Ascending aorta (tissue), 2 donors: ENCODE data around the gene NEDD8. TPM values are rescaled to one million over a fixed set of nuclear protein-coding genes. Genes with fewer than 3 reads are reported as not detected.

Experiments used
- DNase-seq, 2 donors: peaks; one replicate each; pipeline ENCODE4 v3.0.0-alpha.2; 2019; ENCODE audit warnings: low spot score in 2 of 2
- H3K27ac ChIP-seq, 2 donors: fragments of 200-600 bp; sonication (generic); one replicate each; pipeline ENCODE4 v1.5.1; 2016 to 2017; ENCODE audit warnings: mild to moderate bottlenecking in 1 of 2
- H3K27me3 ChIP-seq: fragments of 200-600 bp; sonication (generic); one replicate; pipeline ENCODE4 v1.5.1; 2017
- H3K36me3 ChIP-seq, 2 donors: fragments of 200-600 bp; sonication (generic); one replicate each; pipeline ENCODE4 v1.5.1; 2016
- H3K4me1 ChIP-seq, 2 donors: fragments of 200-600 bp; sonication (generic); one replicate each; pipeline ENCODE4 v1.5.1; 2016 to 2017; ENCODE audit warnings: mild to moderate bottlenecking in 1 of 2
- H3K4me3 ChIP-seq, 2 donors: fragments of 200-600 bp; sonication (generic); one replicate each; pipeline ENCODE4 v1.5.1; 2016 to 2017; ENCODE audit warnings: mild to moderate bottlenecking in 1 of 2
- H3K9me3 ChIP-seq, 2 donors: fragments of 200-600 bp; sonication (generic); one replicate each; pipeline ENCODE4 v1.5.1; 2016
- CTCF ChIP-seq, 3 experiments: fragments of 200-600 bp in 2 of 3; fragments of 450-650 bp in 1 of 3; sonication (generic) in 2 of 3; IDR thresholded peaks; one replicate each; pipeline ENCODE4 v1.5.1; 2016 to 2019; ENCODE audit warnings: antibody characterized with exemption in 3 of 3, mild to moderate bottlenecking in 1 of 3, moderate library complexity in 1 of 3
- intact Hi-C: fragments of 100-400 bp; cut with DNase I; formaldehyde crosslinking; loops from one replicate; pipeline ENCODE4 v1.15.1; 2023
- total RNA-seq: library from RNA; depleted of rRNA; stranded (reverse); fragments of >200 nt; gene quantifications from one replicate; pipeline ENCODE4 v1.1.0, GENCODE V29; 2016

The NEDD8 gene
- total RNA-seq, 1 donor from 2014 or later, result 72.8 TPM

GRCh38 chr14:24215495-24216344, 16.4 kb downstream of the NEDD8 start, which contains the start of gene MDP1:
Gene MDP1 (minus strand): TSS chr14:24216066. CDS start chr14:24215955, 111 bp downstream.
- DNase-seq, result peak; percentile 53 to 92
- peak in 2 of 3 experiments; percentile 44 to 60 for TF ChIP-seq CTCF (IDR thresholded peaks at IDR 0.05)
- Histone ChIP-seq H3K4me1 (peaks cover 3 to 29% of the 10 kb centered on the region in 2 donors), H3K4me3 (peak within 1 kb of the TSS; percentile 84 to 88), H3K36me3 (peaks cover 4 to 15% of the 10 kb centered on the region in 2 donors), H3K27ac (peak within 1 kb of the TSS; percentile 87 to 93), H3K27me3 (no peaks in the 10 kb centered on the region), H3K9me3 (no peaks in the 10 kb centered on the region)
- intact Hi-C loops, result loop anchor here (1.0 to 5.0 kb wide), 2 partner anchors 17 to 82 kb away; partner anchors contain the start of genes DHRS1, GMPR2, NEDD8 and NOP9

GRCh38 chr14:24213866-24214662, 18.1 kb downstream of the NEDD8 start:
- H3K4me3 ChIP-seq, result peak overlapping the region; percentile 57 to 85
- no peaks in the 10 kb centered on the region for H3K27me3 ChIP-seq
- H3K36me3 ChIP-seq, result peaks cover 12 to 32% of the 10 kb centered on the region in 2 donors
- no peak for TF ChIP-seq CTCF (IDR thresholded peaks at IDR 0.05)
- intact Hi-C loops, result loop anchor here (1.0 kb wide), 2 partner anchors 19 to 28 kb away; partner anchors contain the start of genes TINF2 and TM9SF1
- peaks cover 3 to 29% of the 10 kb centered on the region in 2 donors for H3K4me1 ChIP-seq
- no peaks in the 10 kb centered on the region for H3K9me3 ChIP-seq
- H3K27ac ChIP-seq, result peak overlapping the region; percentile 92 to 95
- peak in 1 of 2 donors; percentile 19 for DNase-seq

- TF ChIP-seq CTCF (IDR thresholded peaks at IDR 0.05), result peak in 2 of 3 experiments; percentile 26 to 37
- H3K4me1 ChIP-seq, result peaks cover 3 to 29% of the 10 kb centered on the region in 2 donors
- peak within 1 kb of the TSS; percentile 57 to 85 for H3K4me3 ChIP-seq
- DNase-seq, result peak; percentile 95 to 99
- intact Hi-C loops, result loop anchor here (1.0 kb wide), 2 partner anchors 18 to 29 kb away; partner anchors contain the start of genes TINF2 and TM9SF1
- H3K27me3 ChIP-seq, result no peaks in the 10 kb centered on the region
- peaks cover 20 to 37% of the 10 kb centered on the region in 2 donors for H3K36me3 ChIP-seq
- peak within 1 kb of the TSS; percentile 92 to 95 for H3K27ac ChIP-seq
- no peaks in the 10 kb centered on the region for H3K9me3 ChIP-seq
Measured at GRCh38 chr14:24212924-24213865, 19.0 kb downstream of the NEDD8 start, which contains the start of gene CHMP4A. Gene CHMP4A (minus strand): TSS chr14:24213488. CDS start chr14:24213439, 49 bp downstream.

- TF ChIP-seq CTCF (IDR thresholded peaks at IDR 0.05), result no peak
- Histone ChIP-seq H3K9me3 (no peaks in the 10 kb centered on the region), H3K27me3 (no peaks in the 10 kb centered on the region), H3K27ac (no peak overlapping the region), H3K4me1 (peaks cover 3 to 29% of the 10 kb centered on the region in 2 donors), H3K4me3 (no peak overlapping the region), H3K36me3 (peaks cover 29 to 45% of the 10 kb centered on the region in 2 donors)
- DNase-seq, result peak in 1 of 2 donors; percentile 56
- intact Hi-C loops, result no loop called here
Measured at GRCh38 chr14:24211311-24211710, 20.9 kb downstream of the NEDD8 start.
